MG63 (cell line): ENCODE results near the gene KCNIP1. TPM values are rescaled to one million over a fixed set of nuclear protein-coding genes. Genes with fewer than 3 reads are reported as not detected.
"Not testable (repeated sequence)": the region's sequence is repeated elsewhere in the genome, so short reads cannot be mapped to it uniquely, and the experiment has no call there.

Experiments
- DNase-seq: peaks from one replicate; pipeline ENCODE4 v3.0.0-alpha.2; 2020
- H3K27me3 ChIP-seq: fragments of 250-450 bp; sonication (Bioruptor Pico); 2 replicates; pipeline ENCODE4 v1.5.1; 2020; ENCODE audit warnings: mild to moderate bottlenecking, moderate library complexity
- H3K36me3 ChIP-seq: fragments of 250-450 bp; sonication (Bioruptor Pico); 2 replicates; pipeline ENCODE4 v1.5.1; 2020; ENCODE audit warnings: mild to moderate bottlenecking, moderate library complexity
- H3K4me3 ChIP-seq: fragments of 250-450 bp; sonication (Bioruptor Pico); 2 replicates; pipeline ENCODE4 v1.5.1; 2020; ENCODE audit warnings: mild to moderate bottlenecking, moderate library complexity
- H3K9me3 ChIP-seq: fragments of 250-450 bp; sonication (Bioruptor Pico); 2 replicates; pipeline ENCODE4 v1.5.1; 2020; ENCODE audit warnings: mild to moderate bottlenecking, moderate library complexity
- total RNA-seq: library from RNA; depleted of rRNA; stranded (reverse); fragments of >200 nt; shearing (Covaris generic); gene quantifications from 2 replicates; pipeline ENCODE4 v1.2.3, GENCODE V29; 2014; ENCODE audit warnings: low replicate concordance

The KCNIP1 gene
- total RNA-seq, 1 experiment from 2014 or later = 0.43 TPM

DNA sequence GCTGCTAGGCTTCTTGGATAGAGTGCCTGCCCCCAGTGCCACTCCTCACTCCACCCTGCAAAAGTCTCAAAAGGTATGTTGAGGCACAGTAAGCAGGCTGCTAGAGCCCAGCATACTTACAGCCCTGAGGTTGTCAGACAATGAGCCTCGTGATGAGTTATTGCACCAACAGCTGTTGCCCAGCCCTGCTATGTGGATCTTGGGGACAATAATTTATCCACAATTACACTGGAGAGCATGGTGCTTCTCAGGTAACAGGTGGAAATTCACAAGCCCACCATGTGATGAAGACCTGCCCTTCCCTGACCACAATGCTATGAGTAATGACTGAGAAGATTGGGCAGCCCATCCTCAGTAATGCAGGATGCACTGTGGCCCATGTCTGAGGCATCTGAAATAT is 36.5 kb downstream of the KCNIP1 start:
- Histone ChIP-seq H3K4me3 (no peak overlapping the region), H3K9me3 (peaks cover 6% of the 10 kb centered on the region), H3K36me3 (no peaks in the 10 kb centered on the region), H3K27me3 (no peaks in the 10 kb centered on the region)
- DNase-seq = no peak

DNA sequence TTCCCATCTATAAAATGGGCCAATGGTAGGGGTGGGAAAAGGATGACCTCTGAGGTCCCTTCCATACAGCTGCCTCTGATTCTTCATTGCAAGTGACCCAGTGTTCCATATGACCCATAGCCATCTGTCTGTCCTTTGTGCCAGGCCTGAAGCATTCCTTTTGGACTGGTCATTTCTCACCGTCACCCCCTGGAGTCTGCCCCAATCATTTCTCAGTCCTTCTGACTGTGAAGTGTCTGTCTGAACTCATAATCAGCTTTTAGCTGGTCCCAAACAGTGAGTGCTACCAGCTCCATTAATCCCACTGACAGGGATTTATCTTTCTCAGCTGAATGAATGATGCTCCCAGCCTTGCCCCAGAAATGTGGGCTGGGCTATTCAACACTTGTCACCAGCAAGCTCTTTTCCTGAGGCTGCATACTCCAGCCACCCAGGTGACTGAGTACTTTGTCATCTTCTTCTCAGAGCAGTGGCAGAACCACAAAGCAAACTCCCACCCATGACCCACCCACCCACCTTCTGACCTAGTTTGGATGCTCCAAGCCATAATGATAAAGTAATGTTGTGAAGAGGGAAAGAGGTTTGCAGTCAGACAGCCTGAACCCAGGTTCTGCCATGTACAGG is 37.4 kb downstream of the KCNIP1 start:
- Histone ChIP-seq H3K36me3 (no peaks in the 10 kb centered on the region), H3K4me3 (no peak overlapping the region), H3K27me3 (no peaks in the 10 kb centered on the region), H3K9me3 (peaks cover 8% of the 10 kb centered on the region)
- peak; percentile 24 for DNase-seq

DNA sequence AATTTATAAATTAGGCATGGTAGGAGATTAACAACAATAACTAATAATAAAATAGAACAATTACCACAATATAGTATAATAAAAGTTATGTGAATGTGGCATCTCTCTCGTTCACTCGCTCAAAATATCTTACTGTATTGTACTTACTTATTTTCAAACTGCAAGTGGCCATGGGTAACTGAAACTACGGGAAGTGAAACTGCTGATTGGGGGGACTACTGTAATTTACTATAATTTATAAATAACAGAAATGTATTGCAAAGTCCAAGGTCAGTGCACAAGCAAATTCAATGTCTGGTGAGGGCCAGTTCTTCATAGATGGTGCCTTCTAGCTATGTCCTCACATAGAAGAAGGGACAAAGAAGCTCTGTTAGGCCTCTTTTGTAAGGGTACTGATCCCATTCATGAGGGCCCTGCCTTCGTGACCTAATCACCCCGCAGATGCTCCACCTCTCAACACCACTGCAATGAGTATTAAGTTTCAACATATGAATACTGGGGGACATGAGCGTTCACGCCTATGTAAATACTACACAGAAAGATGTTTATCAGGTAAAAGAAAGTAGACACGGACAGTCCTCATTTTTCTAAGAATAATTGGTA is 39.0 kb downstream of the KCNIP1 start:
- H3K9me3 ChIP-seq = peaks cover 8% of the 10 kb centered on the region
- DNase-seq = no peak
- no peak overlapping the region for H3K4me3 ChIP-seq
- no peaks in the 10 kb centered on the region for H3K27me3 ChIP-seq
- H3K36me3 ChIP-seq = no peaks in the 10 kb centered on the region

- DNase-seq = no peak
- Histone ChIP-seq H3K36me3 (no peaks in the 10 kb centered on the region), H3K9me3 (peaks cover 8% of the 10 kb centered on the region), H3K27me3 (no peaks in the 10 kb centered on the region), H3K4me3 (no peak overlapping the region)
These were observed 41.5 kb downstream of the KCNIP1 start for GRCh38 chr5:170545313-170545712.

GRCh38 chr5:170545811-170546210 is 42.0 kb downstream of the KCNIP1 start:
- DNase-seq = no peak
- no peaks in the 10 kb centered on the region for H3K36me3 ChIP-seq
- H3K4me3 ChIP-seq = no peak overlapping the region
- peaks cover 8% of the 10 kb centered on the region for H3K9me3 ChIP-seq
- no peaks in the 10 kb centered on the region for H3K27me3 ChIP-seq

- no peaks in the 10 kb centered on the region for H3K27me3 ChIP-seq
- peak; percentile 87 for DNase-seq
- no peaks in the 10 kb centered on the region for H3K36me3 ChIP-seq
- H3K9me3 ChIP-seq = peaks cover 8% of the 10 kb centered on the region
- no peak overlapping the region for H3K4me3 ChIP-seq
These were observed 42.5 kb downstream of the KCNIP1 start for GRCh38 chr5:170546282-170546681.

GRCh38 chr5:170550382-170550781 is 46.6 kb downstream of the KCNIP1 start:
- H3K4me3 ChIP-seq, H3K27me3 ChIP-seq, DNase-seq, H3K9me3 ChIP-seq, H3K36me3 ChIP-seq: not testable (repeated sequence)

- no peak for DNase-seq
- H3K27me3 ChIP-seq = no peaks in the 10 kb centered on the region
- H3K4me3 ChIP-seq = no peak overlapping the region
- no peaks in the 10 kb centered on the region for H3K9me3 ChIP-seq
- H3K36me3 ChIP-seq = no peaks in the 10 kb centered on the region
These were observed 47.3 kb downstream of the KCNIP1 start for GRCh38 chr5:170551076-170551475.

- Histone ChIP-seq H3K4me3 (no peak overlapping the region), H3K9me3 (no peaks in the 10 kb centered on the region), H3K27me3 (no peaks in the 10 kb centered on the region), H3K36me3 (no peaks in the 10 kb centered on the region)
- DNase-seq = no peak
These were observed 47.8 kb downstream of the KCNIP1 start for GRCh38 chr5:170551622-170552021.

- DNase-seq = peak; percentile 78
- Histone ChIP-seq H3K9me3 (no peaks in the 10 kb centered on the region), H3K4me3 (no peak overlapping the region), H3K27me3 (no peaks in the 10 kb centered on the region), H3K36me3 (no peaks in the 10 kb centered on the region)
These were observed 48.8 kb downstream of the KCNIP1 start for GRCh38 chr5:170552621-170553115.

DNA sequence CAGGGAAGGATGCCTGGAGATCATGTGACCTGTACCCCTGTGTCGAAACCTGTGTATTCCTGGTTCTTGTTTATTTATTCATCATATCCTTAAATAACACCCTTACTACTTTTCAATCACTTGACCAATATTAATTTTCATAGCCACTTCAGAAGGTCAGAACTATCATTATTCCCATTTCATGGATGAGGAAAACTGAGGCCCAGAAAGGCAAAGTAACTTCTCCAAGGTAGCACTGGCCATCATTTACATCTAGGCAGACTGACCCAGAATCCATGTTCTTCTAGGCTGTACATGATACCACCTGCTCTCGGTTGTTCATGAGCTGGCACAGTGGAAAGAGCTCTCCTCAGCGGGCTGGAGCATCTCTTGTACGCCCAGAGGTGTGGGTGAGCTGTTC is 49.4 kb downstream of the KCNIP1 start:
- H3K9me3 ChIP-seq = no peaks in the 10 kb centered on the region
- H3K27me3 ChIP-seq = no peaks in the 10 kb centered on the region
- no peak overlapping the region for H3K4me3 ChIP-seq
- H3K36me3 ChIP-seq = no peaks in the 10 kb centered on the region
- DNase-seq = no peak

DNA sequence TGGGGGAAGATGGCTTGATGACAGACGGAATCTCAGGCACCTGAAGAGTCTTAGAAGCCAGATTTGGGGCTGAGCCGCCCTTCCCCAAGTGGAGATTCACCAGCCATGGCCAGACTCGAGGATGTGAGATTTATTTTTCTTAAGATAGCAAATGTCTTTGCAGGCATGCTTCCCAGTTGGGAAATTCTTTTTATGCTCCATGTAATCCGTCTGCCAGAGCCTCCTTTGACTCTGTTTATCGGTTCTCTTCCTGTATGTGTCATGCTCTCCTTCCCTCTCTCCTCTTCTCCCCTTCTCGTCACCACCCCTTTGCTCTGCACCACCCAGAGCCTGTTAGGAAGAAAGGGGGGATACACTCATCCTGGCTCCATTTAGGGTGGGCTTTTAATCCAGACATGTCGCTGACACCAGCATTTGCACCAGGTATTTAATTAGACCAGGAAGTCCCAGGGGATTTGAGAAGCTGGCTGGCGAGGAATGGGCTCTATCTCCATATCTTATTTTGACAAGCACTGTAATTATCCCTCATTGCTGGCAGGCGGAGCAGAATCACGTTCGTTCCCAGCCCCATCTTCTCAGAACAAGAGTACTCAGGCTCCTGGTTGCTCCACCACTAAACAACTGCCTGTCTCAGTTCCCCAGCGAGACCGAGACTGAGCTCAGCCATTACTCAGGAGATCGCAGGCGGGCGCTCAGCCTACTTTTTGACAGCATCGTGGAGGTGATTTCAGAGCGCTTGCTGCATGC is 50.9 kb downstream of the KCNIP1 start:
- no peaks in the 10 kb centered on the region for H3K9me3 ChIP-seq
- peak; percentile 58 for DNase-seq
- H3K4me3 ChIP-seq = no peak overlapping the region
- H3K36me3 ChIP-seq = no peaks in the 10 kb centered on the region
- no peaks in the 10 kb centered on the region for H3K27me3 ChIP-seq

DNA sequence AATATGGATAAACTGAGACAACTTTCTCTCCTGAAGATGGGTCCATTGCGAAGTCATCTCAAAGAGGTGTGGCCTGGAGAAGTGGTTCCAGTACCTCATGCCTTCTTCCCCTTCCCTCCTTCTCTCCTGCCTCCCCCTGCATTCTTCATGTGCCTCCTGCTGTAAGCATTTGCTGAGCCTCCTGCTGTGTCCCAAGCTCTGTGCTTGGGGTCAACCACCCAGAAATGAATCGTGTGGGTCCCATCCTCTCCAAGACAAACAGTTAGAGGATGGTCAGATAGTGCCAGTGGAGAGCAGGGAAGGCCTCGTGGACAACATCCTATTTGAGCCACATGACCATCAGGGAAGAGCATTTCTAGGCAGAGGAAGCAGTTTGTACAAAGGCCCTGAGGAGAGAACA is 53.5 kb downstream of the KCNIP1 start:
- H3K27me3 ChIP-seq = no peaks in the 10 kb centered on the region
- no peaks in the 10 kb centered on the region for H3K36me3 ChIP-seq
- peak; percentile 51 for DNase-seq
- no peaks in the 10 kb centered on the region for H3K9me3 ChIP-seq
- H3K4me3 ChIP-seq = no peak overlapping the region

DNA sequence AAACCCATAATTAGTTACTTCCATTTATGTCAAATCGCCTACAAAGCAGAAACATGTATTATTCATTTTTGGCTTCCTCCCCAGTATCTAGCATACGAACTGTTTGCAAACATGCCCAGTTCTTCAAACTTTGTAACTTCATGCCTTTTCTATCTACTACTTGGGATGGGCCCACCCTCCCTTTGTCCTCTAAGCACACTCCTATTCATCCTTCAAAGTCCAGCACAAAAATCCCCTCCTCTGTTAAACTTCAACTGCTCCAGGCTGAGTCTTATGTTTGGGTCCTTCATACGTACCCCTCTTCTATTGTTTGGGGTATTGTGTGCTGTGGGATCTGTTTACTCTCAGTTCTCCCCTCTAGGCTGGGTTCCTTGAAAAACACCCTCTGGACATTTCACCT is 55.5 kb downstream of the KCNIP1 start:
- Histone ChIP-seq H3K36me3 (no peaks in the 10 kb centered on the region), H3K27me3 (no peaks in the 10 kb centered on the region), H3K4me3 (no peak overlapping the region), H3K9me3 (no peaks in the 10 kb centered on the region)
- DNase-seq = no peak

DNA sequence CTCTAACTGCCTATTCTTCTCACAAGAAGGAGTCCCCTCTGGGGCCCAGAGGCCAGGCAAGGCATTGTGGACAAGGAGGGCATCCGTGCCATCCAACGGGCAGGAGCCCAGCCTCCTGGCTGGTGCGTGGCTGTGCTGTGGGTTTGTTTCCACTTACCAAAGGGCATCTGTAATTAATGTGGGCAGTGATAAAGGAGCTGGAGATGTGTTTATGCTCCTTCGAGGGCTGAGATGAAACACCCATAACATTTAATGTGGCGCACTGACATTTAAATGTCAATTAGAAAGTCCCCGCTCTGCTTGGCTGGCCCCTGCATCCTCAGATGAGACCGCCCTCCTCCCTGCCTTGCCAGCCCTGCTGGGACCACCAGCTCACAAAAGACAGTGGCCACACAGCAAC is 57.1 kb downstream of the KCNIP1 start:
- Histone ChIP-seq H3K4me3 (no peak overlapping the region), H3K9me3 (no peaks in the 10 kb centered on the region), H3K27me3 (no peaks in the 10 kb centered on the region), H3K36me3 (no peaks in the 10 kb centered on the region)
- DNase-seq = no peak

DNA sequence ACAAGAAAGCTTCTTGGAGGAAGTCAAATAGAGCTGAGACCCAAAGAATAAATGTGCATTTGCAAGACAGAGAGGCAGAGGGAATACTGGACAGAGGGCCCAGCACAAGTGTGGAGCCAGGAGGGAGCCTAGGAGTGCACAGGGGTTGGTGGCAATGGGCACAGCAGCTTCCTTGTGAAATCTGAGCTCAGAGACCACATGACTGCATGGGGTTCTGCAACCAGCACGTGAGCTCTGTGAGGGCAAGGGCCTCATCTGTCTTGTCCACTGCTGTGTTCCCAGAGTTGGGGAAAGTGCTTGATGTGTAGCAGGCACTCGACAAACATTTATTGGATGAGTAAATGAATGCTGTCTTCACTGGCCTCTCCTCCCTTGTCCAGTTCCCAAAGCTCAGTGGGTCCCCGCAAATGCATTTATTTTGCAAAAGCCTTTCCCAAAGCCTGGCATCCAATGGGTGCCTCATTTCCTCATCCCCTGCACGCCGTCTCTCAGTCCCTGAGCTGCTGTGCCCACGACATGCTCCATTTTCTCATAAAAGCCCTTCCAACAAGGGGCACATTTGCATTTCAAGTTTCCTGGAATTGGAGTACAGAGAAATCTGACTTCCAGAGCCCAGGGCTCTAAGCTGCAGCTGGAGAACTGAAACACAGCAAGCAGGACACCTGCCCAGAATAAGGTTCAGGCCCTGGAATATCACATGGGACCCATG is 58.5 kb downstream of the KCNIP1 start:
- Histone ChIP-seq H3K27me3 (no peaks in the 10 kb centered on the region), H3K4me3 (no peak overlapping the region), H3K9me3 (no peaks in the 10 kb centered on the region), H3K36me3 (no peaks in the 10 kb centered on the region)
- no peak for DNase-seq

DNA sequence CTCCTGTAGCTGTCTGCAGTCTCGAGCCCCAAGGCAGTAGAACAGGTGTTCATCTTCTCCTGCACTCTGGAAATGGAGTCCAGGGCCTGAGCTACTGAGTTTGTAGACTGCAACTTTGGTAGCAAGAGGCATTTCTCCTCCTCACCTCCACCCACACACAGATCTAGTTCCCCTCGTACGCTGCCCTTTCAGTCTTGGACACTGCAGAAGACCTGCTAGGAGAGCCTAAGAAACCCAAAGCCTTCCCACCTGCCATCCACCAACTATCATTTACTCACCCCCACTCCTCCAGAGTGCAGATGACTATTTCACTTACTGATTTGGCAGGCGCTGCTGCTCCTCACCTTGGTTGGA is 59.0 kb downstream of the KCNIP1 start:
- no peaks in the 10 kb centered on the region for H3K27me3 ChIP-seq
- H3K4me3 ChIP-seq = no peak overlapping the region
- H3K9me3 ChIP-seq = no peaks in the 10 kb centered on the region
- no peaks in the 10 kb centered on the region for H3K36me3 ChIP-seq
- no peak for DNase-seq
